ENCODE measurements around the gene RBMS3.

The RBMS3 gene

DNA sequence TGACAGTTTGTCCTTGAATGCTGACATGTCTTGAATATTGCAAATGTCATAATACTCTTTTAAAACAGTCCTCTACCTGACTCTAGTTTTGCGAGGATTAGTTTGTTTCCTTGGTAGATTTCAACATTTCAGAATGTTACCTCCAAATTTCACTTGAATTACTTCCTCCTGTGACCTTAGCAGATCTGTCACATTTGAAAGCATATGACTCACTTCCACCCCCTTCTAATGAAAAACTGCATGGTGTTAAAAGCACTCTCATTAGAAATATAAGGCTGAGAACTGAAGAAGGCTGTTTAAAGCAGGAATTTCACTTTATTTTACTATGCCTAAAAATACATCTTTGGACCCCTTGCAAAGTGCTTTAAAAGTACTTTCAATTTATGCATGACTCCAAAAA lies 726.8 kb downstream of the RBMS3 start:
- Histone ChIP-seq H2BK12ac (ENCODE audit: low read length) (no peak overlapping the region), H3K23ac (ENCODE audit: low read length) (no peak overlapping the region), H2BK120ac (ENCODE audit: insufficient read depth, low read length, poor library complexity) (no peak overlapping the region), H3K4ac (ENCODE audit: low read depth, low read length) (no peak overlapping the region), H3K4me1 (ENCODE audit: control insufficient read depth in 1 of 2, insufficient read depth in 2 of 2, low read length in 2 of 2) (no peaks in the 10 kb centered on the region), H2BK5ac (ENCODE audit: low read depth, low read length, poor library complexity) (no peak overlapping the region), H3K27me3 (ENCODE audit: insufficient read depth, low read length) (no peaks in the 10 kb centered on the region), H3K79me2 (ENCODE audit: control insufficient read depth, insufficient read depth, low read length, poor library complexity) (no peaks in the 10 kb centered on the region), H3K9ac (ENCODE audit: low read length) (no peak overlapping the region), H2AFZ (ENCODE audit: insufficient read depth, low read length, poor library complexity) (no peak overlapping the region), H3K9me3 (ENCODE audit: insufficient read depth, low read depth, low read length) (no peaks in the 10 kb centered on the region), H4K91ac (ENCODE audit: low read depth, low read length) (no peak overlapping the region), H3K14ac (ENCODE audit: low read length) (no peak overlapping the region), H3K18ac (ENCODE audit: low read length) (no peak overlapping the region), H4K8ac (ENCODE audit: low read depth, low read length) (no peak overlapping the region), H3K79me1 (ENCODE audit: low read length) (no peaks in the 10 kb centered on the region), H3K27ac (ENCODE audit: low read depth, low read length) (no peak overlapping the region), H4K12ac (ENCODE audit: low read depth, low read length) (no peak overlapping the region), H3K36me3 (ENCODE audit: control insufficient read depth in 1 of 2, insufficient read depth in 2 of 2, low read length in 2 of 2) (no peaks in the 10 kb centered on the region), H2AK5ac (ENCODE audit: low read length) (no peak overlapping the region), H3K4me2 (ENCODE audit: low read length) (no peak overlapping the region), H3K4me3 (ENCODE audit: low read depth, low read length) (no peak overlapping the region)
- DNase-seq = no peak
- WGBS (ENCODE audit: extremely low coverage, insufficient coverage, insufficient read length) = no CpG with 5 or more reads among the region's 1 CpG

DNA sequence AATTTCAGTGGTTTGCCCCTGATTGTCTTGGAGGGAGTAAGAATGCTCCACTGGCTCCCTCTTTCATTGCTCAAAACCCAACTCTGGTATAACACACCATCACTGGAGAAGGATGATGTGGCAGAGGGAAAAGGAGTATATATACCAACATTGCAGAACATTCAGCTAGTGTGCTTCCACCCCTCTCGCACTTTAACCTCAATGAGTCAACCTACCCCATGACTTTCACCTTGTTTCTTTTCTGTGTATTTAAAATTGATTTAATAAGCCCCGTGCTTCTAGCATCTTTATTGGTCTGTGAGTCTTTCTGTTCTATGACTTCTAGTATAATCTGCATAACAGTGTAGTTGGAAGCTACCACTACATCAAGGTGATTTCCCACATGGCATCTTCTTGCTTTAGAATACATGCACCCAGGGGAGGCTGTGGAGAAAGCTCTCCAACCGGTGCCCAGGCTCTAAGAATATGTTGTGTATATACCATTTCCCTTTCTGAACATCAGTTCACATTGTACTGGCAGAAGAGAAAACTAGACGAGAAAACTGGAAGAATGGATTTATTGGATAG lies 730.4 kb downstream of the RBMS3 start:
- H4K8ac ChIP-seq (ENCODE audit: low read depth, low read length) = no peak overlapping the region

DNA sequence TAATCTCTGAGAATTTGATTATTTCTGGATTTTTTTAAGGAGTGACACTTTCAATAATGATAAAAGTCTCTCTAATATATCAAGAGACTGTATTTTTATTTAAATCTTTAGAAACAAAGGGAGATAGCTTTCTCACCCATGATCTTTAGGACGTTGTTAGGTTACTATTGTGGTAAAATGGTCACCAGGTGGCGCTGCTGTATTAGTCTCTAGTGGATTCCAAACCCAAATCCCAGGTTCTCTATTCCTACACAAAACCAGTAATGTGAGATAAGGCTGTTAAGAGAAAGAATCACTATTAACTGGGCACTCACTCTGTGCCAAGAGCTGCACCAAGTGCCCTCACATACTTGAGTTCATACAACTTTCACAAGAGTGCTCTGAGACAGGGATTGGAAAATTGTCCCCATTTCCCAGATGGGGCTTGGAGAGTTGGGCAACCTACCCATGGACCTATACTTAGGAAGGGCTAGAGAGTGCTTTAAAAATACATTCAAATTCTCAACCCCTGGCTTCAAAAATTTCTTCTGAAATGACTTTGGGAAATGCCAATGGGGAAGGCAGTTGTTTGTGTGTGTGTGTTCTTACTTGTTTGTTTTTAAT lies 732.2 kb downstream of the RBMS3 start:
- Histone ChIP-seq H3K14ac (ENCODE audit: low read length) (no peak overlapping the region), H3K4me2 (ENCODE audit: low read length) (no peak overlapping the region), H3K36me3 (ENCODE audit: control insufficient read depth in 1 of 2, insufficient read depth in 2 of 2, low read length in 2 of 2) (no peaks in the 10 kb centered on the region), H3K4ac (ENCODE audit: low read depth, low read length) (no peak overlapping the region), H3K27ac (ENCODE audit: low read depth, low read length) (no peak overlapping the region), H3K9ac (ENCODE audit: low read length) (no peak overlapping the region), H3K18ac (ENCODE audit: low read length) (no peak overlapping the region), H3K27me3 (ENCODE audit: insufficient read depth, low read length) (no peaks in the 10 kb centered on the region), H3K79me2 (ENCODE audit: control insufficient read depth, insufficient read depth, low read length, poor library complexity) (no peaks in the 10 kb centered on the region), H2AFZ (ENCODE audit: insufficient read depth, low read length, poor library complexity) (no peak overlapping the region), H3K23ac (ENCODE audit: low read length) (no peak overlapping the region), H2BK12ac (ENCODE audit: low read length) (no peak overlapping the region), H3K9me3 (ENCODE audit: insufficient read depth, low read depth, low read length) (peaks cover 2% of the 10 kb centered on the region), H3K4me3 (ENCODE audit: low read depth, low read length) (no peak overlapping the region), H2BK5ac (ENCODE audit: low read depth, low read length, poor library complexity) (no peak overlapping the region), H4K8ac (ENCODE audit: low read depth, low read length) (no peak overlapping the region), H4K12ac (ENCODE audit: low read depth, low read length) (no peak overlapping the region), H4K91ac (ENCODE audit: low read depth, low read length) (no peak overlapping the region), H3K4me1 (ENCODE audit: control insufficient read depth in 1 of 2, insufficient read depth in 2 of 2, low read length in 2 of 2) (no peaks in the 10 kb centered on the region), H2BK120ac (ENCODE audit: insufficient read depth, low read length, poor library complexity) (no peak overlapping the region), H2AK5ac (ENCODE audit: low read length) (no peak overlapping the region), H3K79me1 (ENCODE audit: low read length) (no peaks in the 10 kb centered on the region)
- peak; percentile 70 to 93 for DNase-seq
- WGBS (ENCODE audit: extremely low coverage, insufficient coverage, insufficient read length) = no CpG with 5 or more reads among the region's 2 CpGs

More for the DNA sequence above, 730.4 kb downstream of the RBMS3 start:
- Histone ChIP-seq H3K79me1 (ENCODE audit: low read length) (no peaks in the 10 kb centered on the region), H3K9ac (ENCODE audit: low read length) (no peak overlapping the region), H2BK120ac (ENCODE audit: insufficient read depth, low read length, poor library complexity) (no peak overlapping the region), H2BK5ac (ENCODE audit: low read depth, low read length, poor library complexity) (no peak overlapping the region), H3K27me3 (ENCODE audit: insufficient read depth, low read length) (no peaks in the 10 kb centered on the region), H2BK12ac (ENCODE audit: low read length) (no peak overlapping the region), H3K4me1 (ENCODE audit: control insufficient read depth in 1 of 2, insufficient read depth in 2 of 2, low read length in 2 of 2) (no peaks in the 10 kb centered on the region), H2AFZ (ENCODE audit: insufficient read depth, low read length, poor library complexity) (no peak overlapping the region), H3K4ac (ENCODE audit: low read depth, low read length) (no peak overlapping the region), H2AK5ac (ENCODE audit: low read length) (no peak overlapping the region), H3K27ac (ENCODE audit: low read depth, low read length) (no peak overlapping the region), H3K4me3 (ENCODE audit: low read depth, low read length) (no peak overlapping the region), H4K91ac (ENCODE audit: low read depth, low read length) (no peak overlapping the region), H3K36me3 (ENCODE audit: control insufficient read depth in 1 of 2, insufficient read depth in 2 of 2, low read length in 2 of 2) (no peaks in the 10 kb centered on the region), H3K9me3 (ENCODE audit: insufficient read depth, low read depth, low read length) (peaks cover 2% of the 10 kb centered on the region), H3K79me2 (ENCODE audit: control insufficient read depth, insufficient read depth, low read length, poor library complexity) (no peaks in the 10 kb centered on the region), H3K14ac (ENCODE audit: low read length) (no peak overlapping the region), H3K23ac (ENCODE audit: low read length) (no peak overlapping the region), H3K4me2 (ENCODE audit: low read length) (no peak overlapping the region), H3K18ac (ENCODE audit: low read length) (no peak overlapping the region), H4K12ac (ENCODE audit: low read depth, low read length) (no peak overlapping the region)
- no peak for DNase-seq
- 100% methylated on average over 1 of the region's 4 CpGs for WGBS (ENCODE audit: extremely low coverage, insufficient coverage, insufficient read length)

DNA sequence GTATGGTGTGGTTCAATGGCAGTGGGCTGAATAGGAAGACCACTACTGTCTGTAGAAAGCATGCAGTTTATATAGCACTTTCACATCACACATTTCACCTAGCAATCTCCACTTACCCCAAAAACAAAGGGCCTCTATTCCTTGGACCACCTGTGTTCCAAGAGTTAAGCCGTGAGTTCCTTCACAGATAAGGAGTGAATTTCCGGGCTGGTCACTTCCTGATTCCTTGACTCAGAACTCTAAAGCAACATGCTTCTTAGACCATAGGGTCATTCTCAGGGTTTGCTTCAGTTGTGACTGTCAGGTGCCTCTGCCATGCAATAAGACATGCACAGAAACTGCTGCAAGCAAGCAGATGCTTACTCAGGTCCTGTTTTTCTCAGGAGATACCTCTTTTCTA lies 737.0 kb downstream of the RBMS3 start:
- no peak overlapping the region for H3K4me2 ChIP-seq (ENCODE audit: low read length)
- no peak overlapping the region for H3K23ac ChIP-seq (ENCODE audit: low read length)
- no peaks in the 10 kb centered on the region for H3K27me3 ChIP-seq (ENCODE audit: insufficient read depth, low read length)
- H3K9ac ChIP-seq (ENCODE audit: low read length) = no peak overlapping the region
- H3K27ac ChIP-seq (ENCODE audit: low read depth, low read length) = no peak overlapping the region
- no peak overlapping the region for H2BK12ac ChIP-seq (ENCODE audit: low read length)
- no peaks in the 10 kb centered on the region for H3K4me1 ChIP-seq (ENCODE audit: control insufficient read depth in 1 of 2, insufficient read depth in 2 of 2, low read length in 2 of 2)
- no peak for DNase-seq
- no peak overlapping the region for H2AK5ac ChIP-seq (ENCODE audit: low read length)
- H2AFZ ChIP-seq (ENCODE audit: insufficient read depth, low read length, poor library complexity) = no peak overlapping the region
- H4K8ac ChIP-seq (ENCODE audit: low read depth, low read length) = no peak overlapping the region
- no peaks in the 10 kb centered on the region for H3K79me2 ChIP-seq (ENCODE audit: control insufficient read depth, insufficient read depth, low read length, poor library complexity)
- no peak overlapping the region for H3K4ac ChIP-seq (ENCODE audit: low read depth, low read length)
- H3K14ac ChIP-seq (ENCODE audit: low read length) = no peak overlapping the region
- WGBS (ENCODE audit: extremely low coverage, insufficient coverage, insufficient read length) = no CpG with 5 or more reads among the region's 2 CpGs
- H3K36me3 ChIP-seq (ENCODE audit: control insufficient read depth in 1 of 2, insufficient read depth in 2 of 2, low read length in 2 of 2) = no peaks in the 10 kb centered on the region
- H2BK120ac ChIP-seq (ENCODE audit: insufficient read depth, low read length, poor library complexity) = no peak overlapping the region
- no peak overlapping the region for H3K18ac ChIP-seq (ENCODE audit: low read length)
- no peak overlapping the region for H4K91ac ChIP-seq (ENCODE audit: low read depth, low read length)
- H4K12ac ChIP-seq (ENCODE audit: low read depth, low read length) = no peak overlapping the region
- no peaks in the 10 kb centered on the region for H3K79me1 ChIP-seq (ENCODE audit: low read length)
- H3K9me3 ChIP-seq (ENCODE audit: insufficient read depth, low read depth, low read length) = peaks cover 2% of the 10 kb centered on the region
- H2BK5ac ChIP-seq (ENCODE audit: low read depth, low read length, poor library complexity) = no peak overlapping the region
- no peak overlapping the region for H3K4me3 ChIP-seq (ENCODE audit: low read depth, low read length)
